CD4-positive, alpha-beta T cell treated with Interleukin-1 beta for 1 hour (primary cell): Measurements from ENCODE around the gene SHANK3.

Source experiments
- DNase-seq, 2 donors: peaks; one replicate each; pipeline ENCODE4 v3.0.0-alpha.2; 2020 to 2022

SHANK3 gene

GRCh38 chr22:50714631-50715179, 42.1 kb downstream of the SHANK3 start:
- no peak for DNase-seq

GRCh38 chr22:50715250-50715649, 42.6 kb downstream of the SHANK3 start:
- DNase-seq, result no peak

- DNase-seq, result no peak
Observed at GRCh38 chr22:50715776-50716175, 43.2 kb downstream of the SHANK3 start.

- no peak for DNase-seq
Observed at GRCh38 chr22:50716290-50717024, 43.8 kb downstream of the SHANK3 start.

- no peak for DNase-seq
Observed at GRCh38 chr22:50717709-50718351, 45.2 kb downstream of the SHANK3 start.

- no peak for DNase-seq
Observed at GRCh38 chr22:50718352-50718709, 45.7 kb downstream of the SHANK3 start.

GRCh38 chr22:50719814-50720300, 47.2 kb downstream of the SHANK3 start:
- no peak for DNase-seq

GRCh38 chr22:50720301-50721256, 48.0 kb downstream of the SHANK3 start:
- no peak for DNase-seq

GRCh38 chr22:50721257-50721844, 48.7 kb downstream of the SHANK3 start:
- DNase-seq, result no peak

- DNase-seq, result no peak
Observed at GRCh38 chr22:50722048-50722701, 49.6 kb downstream of the SHANK3 start.
